Measurements from ENCODE around the gene APBB3. TPM values are rescaled to one million over a fixed set of nuclear protein-coding genes. Genes with fewer than 3 reads are reported as not detected.
A peak's percentile ranks its signal among the peaks of the same experiment; 100 is the strongest.

The APBB3 gene
- total and polyA plus RNA-seq, 9 of the 15 experiments (the other 6 are each of a cell fraction or from before 2014, with no cell fraction given), result 0.17 to 24.3 (median 9.5) TPM

DNA sequence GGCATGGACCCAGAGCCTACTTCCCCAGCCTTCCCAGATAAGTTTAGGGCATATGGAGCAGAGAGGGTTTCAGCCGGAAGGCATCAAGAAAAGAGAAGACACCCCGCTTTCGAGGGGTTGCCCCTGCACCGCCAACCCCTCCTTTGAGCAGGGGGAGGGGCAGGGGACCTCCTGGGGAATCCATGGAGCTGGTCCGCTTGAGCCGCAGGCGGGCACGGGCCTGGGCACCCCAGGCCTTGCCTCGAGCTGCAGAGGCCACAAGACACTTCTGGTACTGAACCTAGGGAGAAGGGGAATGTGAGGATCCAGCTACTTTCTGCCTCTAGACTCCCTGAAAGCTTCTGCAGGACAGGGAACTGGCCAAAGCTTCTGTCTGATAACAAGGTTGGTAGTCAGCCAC lies 5.9 kb downstream of the APBB3 start:
- Histone ChIP-seq H3K4me2 (ENCODE audit: insufficient read depth, low read length) (no peak overlapping the region), H3K4me3 (no peak overlapping the region), H3K27me3 (ENCODE audit: control insufficient read depth in 2 of 2, insufficient read depth in 2 of 2, low read length in 2 of 2) (no peaks in the 10 kb centered on the region), H3K36me3 (ENCODE audit: control insufficient read depth, insufficient read depth, low read length) (peaks cover 24% of the 10 kb centered on the region; the same call in 2 of the 3 replicates), H4K20me1 (replicated peaks; ENCODE audit: control insufficient read depth, insufficient read depth, low read length) (0 out of 2 replicates have a peak, but pooled peaks cover 5% of the 10 kb centered on the region), H3K27ac (ENCODE audit: extremely low read depth, low read depth, low read length) (no peak overlapping the region), H2AFZ (ENCODE audit: low read depth, low read length) (no peak overlapping the region), H3K9me3 (replicated peaks; ENCODE audit: control insufficient read depth, insufficient read depth, low read depth, low read length) (no peaks in the 10 kb centered on the region), H3K9ac (ENCODE audit: insufficient read depth in 1 of 2, low read depth in 2 of 2, low read length in 2 of 2) (peak overlapping the region in 1 of 2 experiments; percentile 61; a peak in 2 of 4 replicates), H3K9me1 (ENCODE audit: control insufficient read depth, insufficient read depth, low read length) (no peaks in the 10 kb centered on the region), H3K4me1 (replicated peaks in 1 of 2; ENCODE audit: control insufficient read depth in 2 of 2, insufficient read depth in 2 of 2, low read length in 2 of 2) (peaks cover 27 to 31% of the 10 kb centered on the region in 2 experiments), H3K79me2 (ENCODE audit: control insufficient read depth, insufficient read depth, low read length) (peaks cover 43% of the 10 kb centered on the region)
- FAIRE-seq (no peak), ATAC-seq (no peak), DNase-seq (ENCODE audit: extremely low read depth in 1 of 4, low spot score in 3 of 4) (no peak)
- intact Hi-C loops (cut with micrococcal nuclease) (loop anchor here (5.0 to 10.0 kb wide), 4 partner anchors 156 to 384 kb away; partner anchors contain the start of genes ANKHD1 and CYSTM1), in situ Hi-C loops (cut with MboI) (no loop called here)
- WGBS (ENCODE audit: insufficient coverage, low coverage, missing lambda C conversion rate), result 77% methylated on average over 5 of the region's 9 CpGs
- no peak for TF ChIP-seq ZBTB17 (CRISPR knock-in tag; IDR thresholded peaks at IDR 0.05)
- ChIA-PET POLR2A (interaction anchor here (1.6 to 4.2 kb wide), 2 partner anchors 10 kb away, joined by 10 to 56 read pairs; partner anchors contain the start of gene EIF4EBP3), CTCF (ENCODE audit: low intra/inter-chr PET ratio) (no interaction called here)
- no TSS peak for BruUV-seq (replicated peaks)

DNA sequence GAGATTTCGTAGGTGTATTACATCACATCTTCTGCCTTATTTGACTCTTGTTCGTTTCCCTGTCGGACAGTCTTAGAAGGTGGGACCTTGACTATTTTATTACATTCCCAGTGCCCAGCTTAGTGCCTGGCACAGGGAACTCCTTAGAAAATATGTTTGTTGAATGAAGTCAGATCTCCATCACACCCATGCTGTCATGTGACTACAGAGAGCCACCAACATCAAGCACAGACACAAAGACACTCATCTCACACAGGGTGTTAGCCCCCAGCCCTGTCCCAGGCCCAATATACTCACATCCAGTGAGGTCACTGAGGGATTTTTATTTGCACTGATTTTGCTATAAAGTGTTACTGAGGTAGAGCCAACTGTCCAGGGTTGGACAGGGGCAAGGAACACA lies 6.4 kb downstream of the APBB3 start:
- POLR2A ChIA-PET, result interaction anchor here (0.6 to 4.2 kb wide), 7 partner anchors 10 to 157 kb away, joined by 3 to 56 read pairs (median 6); partner anchors contain the start of genes ANKHD1, EIF4EBP3, HARS1 and HARS2
- H3K4me2 ChIP-seq (ENCODE audit: insufficient read depth, low read length), result peak overlapping the region; percentile 91
- peaks cover 44% of the 10 kb centered on the region for H3K79me2 ChIP-seq (ENCODE audit: control insufficient read depth, insufficient read depth, low read length)
- CTCF ChIA-PET (ENCODE audit: low intra/inter-chr PET ratio), result no interaction called here
- DNase-seq (ENCODE audit: extremely low read depth in 1 of 4, low spot score in 3 of 4) (no peak), ATAC-seq (no peak), FAIRE-seq (no peak)
- in situ Hi-C loops (cut with MboI), result no loop called here
- BruUV-seq (replicated peaks), result no TSS peak
- H3K9me1 ChIP-seq (ENCODE audit: control insufficient read depth, insufficient read depth, low read length), result no peaks in the 10 kb centered on the region
- H3K9ac ChIP-seq (ENCODE audit: insufficient read depth in 1 of 2, low read depth in 2 of 2, low read length in 2 of 2), result peak overlapping the region; percentile 87 to 97; a peak in 3 of 4 replicates
- WGBS (ENCODE audit: insufficient coverage, low coverage, missing lambda C conversion rate), result 63% methylated on average over 3 of the region's 3 CpGs
- H3K36me3 ChIP-seq (ENCODE audit: control insufficient read depth, insufficient read depth, low read length), result peaks cover 30% of the 10 kb centered on the region; the same call in 2 of the 3 replicates
- no peaks in the 10 kb centered on the region for H3K9me3 ChIP-seq (replicated peaks; ENCODE audit: control insufficient read depth, insufficient read depth, low read depth, low read length)
- H3K4me3 ChIP-seq, result peak overlapping the region; percentile 77
- peak overlapping the region; percentile 86 for H3K27ac ChIP-seq (ENCODE audit: extremely low read depth, low read depth, low read length)
- intact Hi-C loops (cut with micrococcal nuclease), result loop anchor here (2.0 to 10.0 kb wide), 5 partner anchors 81 to 383 kb away; partner anchors contain the start of genes ANKHD1, CYSTM1 and TMCO6
- peaks cover 23 to 27% of the 10 kb centered on the region in 2 experiments for H3K4me1 ChIP-seq (replicated peaks in 1 of 2; ENCODE audit: control insufficient read depth in 2 of 2, insufficient read depth in 2 of 2, low read length in 2 of 2)
- peak overlapping the region; percentile 77 for H2AFZ ChIP-seq (ENCODE audit: low read depth, low read length)
- 0 out of 2 replicates have a peak, but pooled peaks cover 5% of the 10 kb centered on the region for H4K20me1 ChIP-seq (replicated peaks; ENCODE audit: control insufficient read depth, insufficient read depth, low read length)
- H3K27me3 ChIP-seq (ENCODE audit: control insufficient read depth in 2 of 2, insufficient read depth in 2 of 2, low read length in 2 of 2), result no peaks in the 10 kb centered on the region
- TF ChIP-seq, protein P1, sequence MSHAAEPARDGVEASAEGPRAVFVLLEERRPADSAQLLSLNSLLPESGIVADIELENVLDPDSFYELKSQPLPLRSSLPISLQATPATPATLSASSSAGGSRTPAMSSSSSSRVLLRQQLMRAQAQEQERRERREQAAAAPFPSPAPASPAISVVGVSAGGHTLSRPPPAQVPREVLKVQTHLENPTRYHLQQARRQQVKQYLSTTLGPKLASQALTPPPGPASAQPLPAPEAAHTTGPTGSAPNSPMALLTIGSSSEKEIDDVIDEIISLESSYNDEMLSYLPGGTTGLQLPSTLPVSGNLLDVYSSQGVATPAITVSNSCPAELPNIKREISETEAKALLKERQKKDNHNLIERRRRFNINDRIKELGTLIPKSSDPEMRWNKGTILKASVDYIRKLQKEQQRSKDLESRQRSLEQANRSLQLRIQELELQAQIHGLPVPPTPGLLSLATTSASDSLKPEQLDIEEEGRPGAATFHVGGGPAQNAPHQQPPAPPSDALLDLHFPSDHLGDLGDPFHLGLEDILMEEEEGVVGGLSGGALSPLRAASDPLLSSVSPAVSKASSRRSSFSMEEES (CRISPR knock-in tag; IDR thresholded peaks at IDR 0.05), result peak; percentile 78
- no peak for TF ChIP-seq PML (IDR thresholded peaks at IDR 0.05; ENCODE audit: low read length)
- TF ChIP-seq, protein P2, sequence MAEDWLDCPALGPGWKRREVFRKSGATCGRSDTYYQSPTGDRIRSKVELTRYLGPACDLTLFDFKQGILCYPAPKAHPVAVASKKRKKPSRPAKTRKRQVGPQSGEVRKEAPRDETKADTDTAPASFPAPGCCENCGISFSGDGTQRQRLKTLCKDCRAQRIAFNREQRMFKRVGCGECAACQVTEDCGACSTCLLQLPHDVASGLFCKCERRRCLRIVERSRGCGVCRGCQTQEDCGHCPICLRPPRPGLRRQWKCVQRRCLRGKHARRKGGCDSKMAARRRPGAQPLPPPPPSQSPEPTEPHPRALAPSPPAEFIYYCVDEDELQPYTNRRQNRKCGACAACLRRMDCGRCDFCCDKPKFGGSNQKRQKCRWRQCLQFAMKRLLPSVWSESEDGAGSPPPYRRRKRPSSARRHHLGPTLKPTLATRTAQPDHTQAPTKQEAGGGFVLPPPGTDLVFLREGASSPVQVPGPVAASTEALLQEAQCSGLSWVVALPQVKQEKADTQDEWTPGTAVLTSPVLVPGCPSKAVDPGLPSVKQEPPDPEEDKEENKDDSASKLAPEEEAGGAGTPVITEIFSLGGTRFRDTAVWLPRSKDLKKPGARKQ (CRISPR knock-in tag; IDR thresholded peaks at IDR 0.05), result 0 out of 2 replicates have a peak, but pooled peaks have one; percentile 39
- TF ChIP-seq TEAD2 (tag; IDR thresholded peaks at IDR 0.05), result no peak
- no peak for TF ChIP-seq CEBPG (CRISPR knock-in tag; IDR thresholded peaks at IDR 0.05)
- TF ChIP-seq CEBPG (tag; conservative IDR thresholded peaks at IDR 0.05 in 1 of 2, IDR thresholded peaks at IDR 0.05 in 1 of 2), result 0 out of 4 replicates have a peak, but pooled peaks of 1 of the 2 experiments have one; percentile 10

All from K562 (cell line).